GM18526 (cell line): Measurements from ENCODE around the gene ACTA2.

Experiments used
- POLR2A ChIP-seq: IDR thresholded peaks from 3 replicates; pipeline ENCODE4 v1.6.1; 2011; ENCODE audit not compliant: insufficient read length; ENCODE audit errors: extremely low read depth

Gene ACTA2

GRCh38 chr10:88901206-88901983, 51.2 kb downstream of the ACTA2 start:
- TF ChIP-seq POLR2A: no peak

GRCh38 chr10:88899886-88900285, 52.7 kb downstream of the ACTA2 start:
- TF ChIP-seq POLR2A: no peak

GRCh38 chr10:88898727-88899126, 53.8 kb downstream of the ACTA2 start:
- TF ChIP-seq POLR2A: no peak

- TF ChIP-seq POLR2A: no peak
Observed at GRCh38 chr10:88896994-88897853, 55.3 kb downstream of the ACTA2 start.

GRCh38 chr10:88896372-88896993, 56.1 kb downstream of the ACTA2 start:
- no peak for TF ChIP-seq POLR2A

- TF ChIP-seq POLR2A: no peak
Observed at GRCh38 chr10:88895250-88895649, 57.3 kb downstream of the ACTA2 start.

- TF ChIP-seq POLR2A: no peak
Observed at GRCh38 chr10:88893611-88894010, 59.0 kb downstream of the ACTA2 start.

- TF ChIP-seq POLR2A: no peak
Observed at GRCh38 chr10:88892222-88892967, 60.2 kb downstream of the ACTA2 start.

- TF ChIP-seq POLR2A: no peak
Observed at GRCh38 chr10:88890681-88891381, 61.7 kb downstream of the ACTA2 start.

- no peak for TF ChIP-seq POLR2A
Observed at GRCh38 chr10:88889559-88890337, 62.8 kb downstream of the ACTA2 start.

- no peak for TF ChIP-seq POLR2A
Observed at GRCh38 chr10:88888810-88889445, 63.6 kb downstream of the ACTA2 start.

GRCh38 chr10:88886557-88886956, 66.0 kb downstream of the ACTA2 start:
- no peak for TF ChIP-seq POLR2A
